HCT116 (cell line): Measurements from ENCODE around the gene LAMP5. TPM values are rescaled to one million over a fixed set of nuclear protein-coding genes. Genes with fewer than 3 reads are reported as not detected.

Source experiments
- ATAC-seq: fragments of 200-7000 bp; cut with Tn5 transposase; 2 replicates; pipeline ENCODE4 v1.9.1; 2020; ENCODE audit warnings: mild to moderate bottlenecking, moderate library complexity
- BruUV-seq: library from RNA; stranded (reverse); fragments of 400-500 nt; replicated peaks from 2 replicates; lab custom pipeline; 2021; lab: Mats Ljungman, UMichigan
- CTCF ChIA-PET: fragments of 300-600 bp; sonication (Branson Sonifier 250); formaldehyde crosslinking; loops from one replicate; lab custom pipeline; 2021; ENCODE audit warnings: antibody characterized with exemption; lab: Charles Lee
- POLR2A ChIA-PET: fragments of 300-600, 350-600 bp; sonication (Branson Sonifier 250); formaldehyde crosslinking; loops from one replicate; lab custom pipeline; 2021; ENCODE audit warnings: antibody characterized with exemption; lab: Charles Lee
- RAD21 ChIA-PET, 2 experiments: fragments of 300-600 bp; sonication (Branson Sonifier 250); formaldehyde crosslinking; loops; one replicate each; lab custom pipeline; 2023; ENCODE audit warnings: low total read pairs in 2 of 2; ENCODE audit not compliant: uncharacterized antibody in 2 of 2, unreplicated experiment in 2 of 2, low non-redundant PET in 1 of 2; lab: Charles Lee
- DNase-seq: peaks from one replicate; pipeline ENCODE4 v3.0.0-alpha.2; 2010; ENCODE audit warnings: low read depth, low spot score
- H2AFZ ChIP-seq: fragments of 200-600 bp; shearing (Covaris generic), sonication (generic); 2 replicates; pipeline ENCODE4 v1.6.1; 2017; ENCODE audit warnings: low read depth, mixed run types, mixed read lengths, antibody characterized with exemption, low read length; ENCODE audit not compliant: poor library complexity, severe bottlenecking
- H3K27ac ChIP-seq: 2 replicates; pipeline ENCODE4 v1.5.1; 2012; ENCODE audit warnings: low read depth, low read length
- H3K27me3 ChIP-seq: fragments of 200-600 bp; sonication (generic); 2 replicates; pipeline ENCODE4 v1.6.1; 2016; ENCODE audit warnings: mixed run types, low read length, mixed read lengths; ENCODE audit not compliant: insufficient read depth
- H3K36me3 ChIP-seq, 2 experiments: fragments of 200-500 bp in 1 of 2; fragments of 200-600 bp in 1 of 2; sonication (Bioruptor generic) in 1 of 2; sonication (generic) in 1 of 2; 2 replicates each; pipeline versions ENCODE4 v1.5.1 to v1.6.1; 2014 to 2016; ENCODE audit warnings: low read length in 2 of 2, inconsistent platforms in 1 of 2, mixed read lengths in 1 of 2, mixed run types in 1 of 2; ENCODE audit not compliant: insufficient read depth in 2 of 2, control insufficient read depth in 1 of 2
- H3K4me1 ChIP-seq, 2 experiments: fragments of 200-600 bp in 1 of 2; sonication (generic) in 1 of 2; 2 replicates each; pipeline versions ENCODE4 v1.5.1 to v1.6.1; 2012 to 2017; ENCODE audit warnings: low read length in 2 of 2, inconsistent platforms in 1 of 2, mild to moderate bottlenecking in 1 of 2, mixed read lengths in 1 of 2, mixed run types in 1 of 2, moderate library complexity in 1 of 2; ENCODE audit not compliant: insufficient read depth in 2 of 2, control insufficient read depth in 1 of 2
- H3K4me2 ChIP-seq: fragments of 200-600 bp; sonication (generic); 2 replicates; pipeline ENCODE4 v1.6.1; 2017; ENCODE audit warnings: mixed run types, low read length, mixed read lengths
- H3K4me3 ChIP-seq, 2 experiments: fragments of 200-600 bp in 1 of 2; sonication (generic) in 1 of 2; replicated peaks in 1 of 2; 2 replicates each; pipeline ENCODE4 v1.5.1; 2011 to 2016; ENCODE audit warnings: low read length in 2 of 2, control low read depth in 1 of 2, low read depth in 1 of 2, mild to moderate bottlenecking in 1 of 2, mixed read lengths in 1 of 2, mixed run types in 1 of 2
- H3K79me2 ChIP-seq: fragments of 200-600 bp; sonication (generic); 2 replicates; pipeline ENCODE4 v1.6.1; 2017; ENCODE audit warnings: mild to moderate bottlenecking, mixed run types, low read length, moderate library complexity, mixed read lengths; ENCODE audit not compliant: insufficient read depth
- H3K9ac ChIP-seq: fragments of 200-600 bp; sonication (generic); 2 replicates; pipeline ENCODE4 v1.6.1; 2016; ENCODE audit warnings: low read length, mixed read lengths
- H3K9me2 ChIP-seq: fragments of 200-600 bp; sonication (generic), shearing (Covaris generic); 2 replicates; pipeline ENCODE4 v1.6.1; 2017; ENCODE audit warnings: mixed run types, mild to moderate bottlenecking, moderate library complexity; ENCODE audit not compliant: insufficient read depth
- H3K9me3 ChIP-seq, 2 experiments: fragments of 200-500 bp in 1 of 2; fragments of 200-600 bp in 1 of 2; sonication (Bioruptor generic) in 1 of 2; sonication (generic) in 1 of 2; 2 replicates each; pipeline ENCODE4 v1.6.1; 2014 to 2017; ENCODE audit warnings: low read length in 2 of 2, mixed read lengths in 2 of 2, inconsistent platforms in 1 of 2, low read depth in 1 of 2, mild to moderate bottlenecking in 1 of 2, mixed run types in 1 of 2, moderate library complexity in 1 of 2; ENCODE audit not compliant: control insufficient read depth in 1 of 2, insufficient read depth in 1 of 2
- H4K20me1 ChIP-seq: fragments of 200-600 bp; sonication (generic), shearing (Covaris generic); 2 replicates; pipeline ENCODE4 v1.6.1; 2017; ENCODE audit warnings: mixed run types, mild to moderate bottlenecking, moderate library complexity; ENCODE audit not compliant: insufficient read depth
- ATF3 ChIP-seq: IDR thresholded peaks from 2 replicates; pipeline ENCODE4 v1.6.1; 2012
- CBX3 ChIP-seq: IDR thresholded peaks from 2 replicates; pipeline ENCODE4 v1.6.1; 2012; ENCODE audit warnings: low read depth
- CEBPB ChIP-seq: IDR thresholded peaks from 2 replicates; pipeline ENCODE4 v1.6.1; 2012; ENCODE audit warnings: low read depth
- CTCF ChIP-seq, 3 experiments: fragments of 200-600 bp in 1 of 3; sonication (generic) in 1 of 3; IDR thresholded peaks in 2 of 3; conservative IDR thresholded peaks in 1 of 3; 2 replicates each; pipeline ENCODE4 v1.5.1; 2012 to 2017; ENCODE audit warnings: low read depth in 2 of 3, low read length in 2 of 3, antibody characterized with exemption in 1 of 3, borderline replicate concordance in 1 of 3, control low read depth in 1 of 3, mild to moderate bottlenecking in 1 of 3, mixed read lengths in 1 of 3, mixed run types in 1 of 3, moderate library complexity in 1 of 3; ENCODE audit not compliant: insufficient read depth in 1 of 3
- EGR1 ChIP-seq: IDR thresholded peaks from 2 replicates; pipeline ENCODE4 v1.6.1; 2012; ENCODE audit warnings: low read depth
- EZH2 ChIP-seq: fragments of 200-600 bp; sonication (generic); IDR thresholded peaks from 2 replicates; pipeline ENCODE4 v1.6.1; 2017; ENCODE audit warnings: antibody characterized with exemption, mixed run types
- FOSL1 ChIP-seq: IDR thresholded peaks from 2 replicates; pipeline ENCODE4 v1.6.1; 2012; ENCODE audit warnings: low read depth
- JUND ChIP-seq: IDR thresholded peaks from 2 replicates; pipeline ENCODE4 v1.6.1; 2012
- POLR2A ChIP-seq: IDR thresholded peaks from 2 replicates; pipeline ENCODE4 v1.7.0; 2011; ENCODE audit warnings: borderline replicate concordance; ENCODE audit not compliant: insufficient read depth, insufficient read length; ENCODE audit errors: extremely low read depth
- RAD21 ChIP-seq: IDR thresholded peaks from 2 replicates; pipeline ENCODE4 v1.6.1; 2012; ENCODE audit warnings: low read depth, mild to moderate bottlenecking
- REST ChIP-seq: IDR thresholded peaks from 2 replicates; pipeline ENCODE4 v1.6.1; 2012; ENCODE audit warnings: low read depth
- SIN3A ChIP-seq: IDR thresholded peaks from 2 replicates; pipeline ENCODE4 v1.6.1; 2012; ENCODE audit warnings: low read depth
- SP1 ChIP-seq: IDR thresholded peaks from 2 replicates; pipeline ENCODE4 v1.6.1; 2012; ENCODE audit warnings: low read depth
- SRF ChIP-seq: IDR thresholded peaks from 2 replicates; pipeline ENCODE4 v1.6.1; 2012; ENCODE audit warnings: low read depth
- TCF7L2 ChIP-seq: IDR thresholded peaks from 2 replicates; pipeline ENCODE4 v1.7.0; 2011; ENCODE audit warnings: borderline replicate concordance, inconsistent platforms; ENCODE audit not compliant: insufficient read depth, insufficient read length; ENCODE audit errors: extremely low read depth
- YY1 ChIP-seq: IDR thresholded peaks from 2 replicates; pipeline ENCODE4 v1.6.1; 2011; ENCODE audit warnings: low read length, low read depth, moderate library complexity, mild to moderate bottlenecking; ENCODE audit not compliant: insufficient replicate concordance; ENCODE audit errors: extremely low read depth
- ZBTB33 ChIP-seq: IDR thresholded peaks from 2 replicates; pipeline ENCODE4 v1.6.1; 2011; ENCODE audit warnings: mild to moderate bottlenecking, low read length, moderate library complexity; ENCODE audit not compliant: insufficient replicate concordance; ENCODE audit errors: extremely low read depth
- ZNF274 ChIP-seq: fragments of 200-500 bp; sonication (Bioruptor generic); IDR thresholded peaks from 2 replicates; pipeline ENCODE4 v1.6.1; 2014; ENCODE audit warnings: mild to moderate bottlenecking, low read depth, low read length, inconsistent platforms
- intact Hi-C: fragments of 100-400 bp; cut with micrococcal nuclease; formaldehyde crosslinking; loops from 2 replicates; pipeline ENCODE4 v1.10.0; 2022
- total RNA-seq: library from RNA; stranded (reverse); gene quantifications from one replicate; pipeline ENCODE4 v1.2.1, GENCODE V29; 2021; ENCODE audit not compliant: unreplicated experiment
- TF ChIP-seq, protein P1 (sequence below): IDR thresholded peaks from 2 replicates; pipeline ENCODE4 v1.6.1; 2012

The LAMP5 gene
- total RNA-seq, 1 experiment from 2014 or later = not detected

- H3K4me3 ChIP-seq = no peak overlapping the region
- RAD21 ChIA-PET = no interaction called here
- intact Hi-C loops = no loop called here
- H3K36me3 ChIP-seq = no peaks in the 10 kb centered on the region
- no peak overlapping the region for H3K27ac ChIP-seq
- H3K27me3 ChIP-seq = peaks cover 18% of the 10 kb centered on the region; the same call in 1 of the 2 replicates
- H3K79me2 ChIP-seq = no peaks in the 10 kb centered on the region
- ATAC-seq = no peak
- no peak overlapping the region for H3K9ac ChIP-seq
- H3K4me2 ChIP-seq = no peak overlapping the region
- DNase-seq = no peak
- no TSS peak for BruUV-seq
- H3K9me2 ChIP-seq = no peaks in the 10 kb centered on the region
- H4K20me1 ChIP-seq = no peaks in the 10 kb centered on the region
- CTCF ChIA-PET = no interaction called here
- no peak overlapping the region for H2AFZ ChIP-seq
- no peaks in the 10 kb centered on the region for H3K4me1 ChIP-seq
- POLR2A ChIA-PET = no interaction called here
- H3K9me3 ChIP-seq = no peaks in the 10 kb centered on the region
- TF ChIP-seq REST (no peak), SRF (no peak), SIN3A (no peak), CTCF (IDR thresholded peaks at IDR 0.05 in 2 of 3, conservative IDR thresholded peaks at IDR 0.05 in 1 of 3; ENCODE audit: borderline replicate concordance in 1 of 3, insufficient read depth in 1 of 3, low read depth in 2 of 3, low read length in 2 of 3) (no peak), FOSL1 (no peak), EZH2 (no peak), JUND (no peak), RAD21 (no peak), SP1 (no peak), EGR1 (no peak), YY1 (no peak), CEBPB (no peak), ZBTB33 (no peak), ATF3 (no peak), TCF7L2 (no peak), ZNF274 (no peak), CBX3 (no peak), POLR2A (no peak)
- TF ChIP-seq, protein P1, sequence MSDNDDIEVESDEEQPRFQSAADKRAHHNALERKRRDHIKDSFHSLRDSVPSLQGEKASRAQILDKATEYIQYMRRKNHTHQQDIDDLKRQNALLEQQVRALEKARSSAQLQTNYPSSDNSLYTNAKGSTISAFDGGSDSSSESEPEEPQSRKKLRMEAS = no peak
- TF ChIP-seq, all 23 proteins: peak for 0
Measured at GRCh38 chr20:9555781-9556180, 41.4 kb downstream of the LAMP5 start.
